ENCODE data around the gene KLHL24. TPM values are rescaled to one million over a fixed set of nuclear protein-coding genes. Genes with fewer than 3 reads are reported as not detected.
"Not testable (repeated sequence)": the region's sequence is repeated elsewhere in the genome, so short reads cannot be mapped to it uniquely, and the experiment has no call there.

KLHL24 gene, protein sequence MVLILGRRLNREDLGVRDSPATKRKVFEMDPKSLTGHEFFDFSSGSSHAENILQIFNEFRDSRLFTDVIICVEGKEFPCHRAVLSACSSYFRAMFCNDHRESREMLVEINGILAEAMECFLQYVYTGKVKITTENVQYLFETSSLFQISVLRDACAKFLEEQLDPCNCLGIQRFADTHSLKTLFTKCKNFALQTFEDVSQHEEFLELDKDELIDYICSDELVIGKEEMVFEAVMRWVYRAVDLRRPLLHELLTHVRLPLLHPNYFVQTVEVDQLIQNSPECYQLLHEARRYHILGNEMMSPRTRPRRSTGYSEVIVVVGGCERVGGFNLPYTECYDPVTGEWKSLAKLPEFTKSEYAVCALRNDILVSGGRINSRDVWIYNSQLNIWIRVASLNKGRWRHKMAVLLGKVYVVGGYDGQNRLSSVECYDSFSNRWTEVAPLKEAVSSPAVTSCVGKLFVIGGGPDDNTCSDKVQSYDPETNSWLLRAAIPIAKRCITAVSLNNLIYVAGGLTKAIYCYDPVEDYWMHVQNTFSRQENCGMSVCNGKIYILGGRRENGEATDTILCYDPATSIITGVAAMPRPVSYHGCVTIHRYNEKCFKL
- 100 to 1,000 TPM in 1 of 2 donors, 10 to 100 TPM in 1; 92.9 to 138 TPM for total RNA-seq
- long read RNA-seq, full-length matches to known transcripts, result 28 of 54 reads
- long read RNA-seq, partial matches to known transcripts, result 3 of 54 reads
- long read RNA-seq, other reads (novel, unspliced or antisense), result 23 of 54 reads

DNA sequence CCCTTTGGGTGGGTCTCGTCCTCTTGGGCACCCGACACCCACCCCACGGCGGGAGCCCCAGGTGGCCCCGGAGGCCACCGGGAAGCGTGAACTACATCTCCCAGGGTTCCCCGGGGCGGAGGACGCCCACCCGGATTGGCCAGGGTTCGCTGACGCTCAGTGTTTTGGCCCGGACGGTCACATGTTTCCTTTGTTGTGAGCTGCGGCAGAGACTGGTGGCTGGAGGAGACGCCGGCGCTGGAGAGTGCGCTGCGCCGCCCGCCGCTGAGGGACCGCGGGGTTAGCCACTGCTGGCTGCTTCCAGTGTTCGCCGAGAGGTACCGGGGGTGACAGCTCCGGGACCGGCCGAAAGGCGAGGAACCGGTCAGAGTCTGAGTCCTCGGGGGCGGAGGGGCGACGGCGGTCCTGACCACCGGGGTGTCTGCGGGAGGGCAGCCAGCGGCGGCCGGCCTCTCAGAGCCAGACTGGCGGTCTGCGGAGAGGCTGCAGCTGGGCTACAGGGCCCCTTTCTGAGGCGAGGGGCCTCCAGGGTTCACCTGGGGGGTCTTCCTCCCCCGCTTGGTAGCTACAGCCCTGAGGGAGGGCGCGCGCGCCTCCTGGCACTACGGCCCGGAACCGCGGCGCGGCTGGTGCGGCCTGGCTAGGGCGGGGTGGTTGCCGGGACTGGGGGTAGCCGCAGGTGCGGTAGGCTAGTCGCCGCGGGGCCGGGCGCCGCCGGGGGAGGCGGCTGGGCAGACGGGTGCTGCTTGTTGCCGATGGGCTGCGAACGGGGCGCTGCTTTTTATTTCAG lies at the start of gene KLHL24:
Gene KLHL24 (plus strand): TSS at position 193 of the 790 bp plus-strand sequence. CDS start 14,734 bp downstream, outside the sequence.
- intact Hi-C loops (cut with DNase I), result loop anchor here in 1 of 2 donors (10.0 kb wide), 1 partner anchor 131 kb away; no protein-coding TSS in a partner anchor
- peak; percentile 94 for DNase-seq
- ATAC-seq, result peak; percentile 92 to 95

DNA sequence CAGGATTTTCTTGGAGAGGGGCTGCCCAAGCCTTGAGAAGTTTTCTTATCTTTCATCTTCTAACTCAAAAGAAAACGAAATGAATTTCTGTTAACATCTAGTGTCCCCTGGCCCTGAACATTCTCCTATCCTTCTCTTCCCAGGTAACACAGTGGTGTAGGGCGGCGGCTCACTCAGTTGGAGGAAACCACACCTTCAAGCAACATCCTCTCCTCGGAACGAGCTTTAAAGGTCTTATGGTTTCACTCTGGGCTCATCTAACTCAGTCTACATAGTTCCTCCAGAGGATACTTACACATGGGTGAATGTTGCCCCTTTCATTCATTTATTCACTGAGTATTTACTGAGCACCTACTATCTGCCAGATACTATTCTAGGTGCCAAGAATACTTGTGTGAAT lies 48.9 kb upstream of the KLHL24 start:
- DNase-seq (no peak), ATAC-seq (no peak)
- intact Hi-C loops (cut with DNase I), result no loop called here

DNA sequence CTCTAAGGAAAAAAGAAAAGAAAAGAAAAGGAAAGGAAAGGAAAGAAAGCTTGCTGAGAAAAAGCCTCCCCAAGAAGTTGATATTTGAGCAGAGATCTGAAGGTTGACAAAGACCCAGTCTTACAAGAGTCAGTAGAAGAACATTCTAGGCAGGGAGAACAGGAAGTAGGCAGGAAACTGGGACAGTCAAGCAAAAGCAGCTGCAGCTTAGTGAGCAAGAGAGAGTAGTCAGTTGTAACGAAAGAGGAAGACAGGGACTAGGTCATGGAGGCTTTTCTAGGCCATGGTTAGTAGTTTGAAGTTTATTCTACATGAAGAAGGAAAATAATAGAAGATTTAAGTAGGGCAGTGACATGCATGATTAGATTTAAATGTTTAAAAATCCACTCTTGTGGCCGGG lies 48.1 kb upstream of the KLHL24 start:
- intact Hi-C loops (cut with DNase I), result no loop called here
- DNase-seq (no peak), ATAC-seq (no peak)

DNA sequence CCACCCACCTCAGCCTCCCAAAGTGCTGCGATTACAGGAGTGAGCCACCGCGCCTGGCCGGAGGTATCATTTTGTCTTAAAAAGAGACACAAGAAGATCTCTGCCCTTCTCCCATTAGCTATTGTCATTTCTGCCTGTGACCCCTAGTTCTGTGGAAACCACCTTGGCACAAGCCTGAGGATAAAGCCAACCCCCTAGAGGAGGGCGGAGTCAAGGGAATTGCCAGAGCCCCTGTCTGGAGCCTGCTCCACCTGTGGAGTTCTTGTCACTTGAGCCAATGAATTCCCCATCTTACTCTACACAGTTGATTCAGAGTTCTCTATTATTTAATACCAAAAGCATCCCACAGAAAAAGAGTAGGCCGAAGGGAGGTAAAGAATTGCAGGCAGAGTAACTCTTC lies 45.0 kb upstream of the KLHL24 start:
- intact Hi-C loops (cut with DNase I), result no loop called here
- DNase-seq, result no peak
- ATAC-seq, result no peak

DNA sequence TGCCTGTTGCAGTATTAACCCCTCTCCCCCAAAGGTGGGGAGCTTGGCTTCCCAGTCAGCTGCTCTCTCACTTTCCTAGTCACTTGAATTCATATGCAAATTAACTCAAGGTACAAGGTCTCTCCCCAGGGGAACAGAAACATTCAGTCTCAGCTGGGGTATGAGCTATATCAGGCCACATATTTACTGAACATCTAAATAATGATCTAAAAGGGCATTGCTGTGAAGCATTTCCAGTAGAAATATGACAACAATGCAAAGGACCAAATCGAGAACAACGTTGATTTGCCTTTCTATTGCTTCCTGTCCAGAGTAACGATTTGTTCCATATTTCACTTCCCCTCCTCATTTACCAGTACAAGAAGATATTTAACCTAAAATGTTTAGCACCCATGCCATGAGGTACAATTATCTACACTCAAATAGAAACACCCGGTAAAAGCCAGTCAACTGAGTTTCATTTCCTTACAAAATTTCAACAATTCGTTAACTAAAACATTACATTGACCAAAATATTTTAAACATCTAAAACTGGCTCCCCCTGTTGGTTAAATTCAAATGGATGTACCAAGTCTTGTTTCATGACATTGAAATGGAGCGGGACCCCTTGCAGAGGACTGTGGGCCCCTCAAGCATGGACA lies 43.4 kb upstream of the KLHL24 start:
- ATAC-seq (no peak), DNase-seq (no peak)
- intact Hi-C loops (cut with DNase I), result no loop called here

DNA sequence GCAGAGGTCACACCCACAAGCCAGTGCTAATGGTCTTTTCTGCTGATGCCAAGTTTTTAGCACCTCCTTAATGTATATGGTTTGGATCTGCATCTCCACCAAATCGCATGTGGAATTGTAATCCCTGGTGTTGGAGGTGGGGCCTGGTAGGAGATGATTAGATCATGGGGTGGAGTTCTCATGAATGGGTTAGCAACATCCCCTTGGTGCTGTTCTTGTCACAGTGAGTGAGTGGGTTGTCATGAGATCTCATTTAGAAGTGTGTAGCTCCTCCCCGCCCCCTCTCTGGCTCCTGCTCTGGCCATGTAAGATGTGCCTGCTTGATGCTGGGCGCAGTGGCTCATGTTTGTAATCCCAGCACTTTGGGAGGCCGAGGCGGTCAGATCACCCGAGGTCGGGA lies 42.6 kb upstream of the KLHL24 start:
- DNase-seq, result no peak
- intact Hi-C loops (cut with DNase I), result no loop called here
- ATAC-seq, result no peak

DNA sequence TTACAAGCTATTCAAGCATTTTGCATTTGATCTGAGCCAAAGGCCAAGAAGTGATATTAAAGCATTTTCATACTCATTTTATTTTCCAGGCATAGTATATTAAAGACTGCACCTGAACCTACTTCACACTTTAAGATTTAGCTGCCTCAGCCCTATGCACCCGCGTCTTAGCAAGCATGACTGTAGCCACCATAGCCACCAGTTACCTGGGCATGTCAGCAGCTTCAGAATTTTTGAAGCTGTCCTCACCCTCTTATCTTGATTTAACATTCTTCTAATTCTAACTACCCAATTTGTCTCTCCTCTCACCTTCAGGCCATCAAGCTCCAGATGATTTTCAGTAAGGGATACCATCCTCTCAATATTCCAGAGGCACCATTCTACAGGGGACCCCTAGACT lies 40.8 kb upstream of the KLHL24 start:
- DNase-seq, result no peak
- intact Hi-C loops (cut with DNase I), result no loop called here
- ATAC-seq, result no peak

DNA sequence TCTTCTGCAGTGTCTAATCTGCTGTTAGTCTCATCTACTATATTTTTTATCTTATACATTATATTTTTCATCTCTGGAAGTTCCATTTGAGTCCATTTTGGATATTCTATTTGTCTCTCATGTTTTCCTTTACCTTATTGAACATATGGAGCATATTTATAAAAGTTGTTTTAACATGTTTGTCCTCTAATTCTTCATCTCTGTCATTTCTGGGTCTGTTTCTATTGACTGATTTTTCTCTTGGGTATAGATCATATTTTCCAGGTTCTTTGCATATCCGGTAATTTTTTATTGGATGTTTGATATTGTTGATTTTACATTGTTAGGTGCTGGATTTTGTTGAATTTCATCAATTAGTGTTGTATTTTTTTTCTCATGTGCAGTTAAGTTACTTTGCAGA lies 37.5 kb upstream of the KLHL24 start:
- no peak for ATAC-seq
- intact Hi-C loops (cut with DNase I), result no loop called here
- no peak for DNase-seq

DNA sequence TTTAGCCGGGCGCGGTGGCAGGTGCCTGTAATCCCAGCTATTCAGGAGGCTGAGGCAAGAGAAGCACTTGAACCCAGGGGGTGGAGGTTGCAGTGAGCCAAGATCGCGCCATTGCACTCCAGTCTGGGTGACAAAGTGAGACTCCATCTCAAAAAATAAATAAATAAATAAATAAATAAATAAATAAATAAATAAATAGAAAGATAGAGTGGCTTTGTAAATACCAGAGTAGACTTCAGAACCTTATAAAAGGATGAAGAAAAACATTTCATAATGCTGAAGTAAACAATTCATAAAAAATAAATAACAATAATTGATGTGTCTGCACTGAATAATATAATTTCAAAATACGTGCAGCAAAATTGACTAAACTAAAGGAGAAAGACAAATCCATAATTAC lies 24.1 kb upstream of the KLHL24 start:
- ATAC-seq; DNase-seq; intact Hi-C loops (cut with DNase I): not testable (repeated sequence)

DNA sequence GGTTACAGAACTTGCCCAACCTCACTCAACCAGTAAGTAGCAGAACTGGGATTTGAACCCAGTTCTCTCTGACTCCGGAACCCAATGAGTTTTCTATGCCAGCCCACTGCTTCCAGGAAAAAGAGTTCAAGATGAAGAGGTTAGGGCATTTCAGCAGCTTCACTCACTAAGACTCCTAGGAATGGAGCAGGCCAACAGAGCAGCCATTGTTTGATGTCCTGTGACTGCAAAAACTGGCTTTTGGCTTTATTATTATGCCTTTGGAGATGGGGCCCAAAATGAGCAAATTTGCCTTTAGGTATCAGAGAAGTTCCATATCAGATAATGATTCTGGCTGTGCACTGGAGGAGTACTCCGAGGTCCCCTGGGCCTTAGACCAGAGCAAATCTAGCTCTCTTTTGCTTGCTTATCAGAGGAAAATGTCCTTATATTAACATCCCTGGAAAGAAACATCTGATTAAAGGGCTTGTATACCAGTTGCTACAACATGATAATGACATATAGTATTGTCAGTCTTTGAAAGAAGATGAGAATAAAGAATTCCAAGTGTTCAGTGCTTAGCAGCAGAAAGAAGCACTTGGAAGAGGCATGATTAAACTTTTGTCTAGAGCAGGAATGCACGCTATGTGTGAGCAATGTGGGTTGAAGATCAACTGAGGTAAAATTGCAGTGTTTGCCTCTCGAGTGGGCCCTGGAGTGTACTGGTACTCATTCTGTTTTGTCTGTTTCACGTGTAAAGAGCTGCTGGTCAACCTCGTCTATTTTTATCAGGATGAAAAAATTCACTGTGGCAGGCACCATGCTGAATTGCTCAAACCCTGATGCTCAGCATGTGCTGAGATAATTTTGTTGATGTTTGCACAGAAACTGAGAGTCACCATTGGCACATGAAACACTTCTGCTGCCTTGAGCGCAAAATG lies 21.8 kb upstream of the KLHL24 start:
- no peak for DNase-seq
- no peak for ATAC-seq
- intact Hi-C loops (cut with DNase I), result no loop called here

DNA sequence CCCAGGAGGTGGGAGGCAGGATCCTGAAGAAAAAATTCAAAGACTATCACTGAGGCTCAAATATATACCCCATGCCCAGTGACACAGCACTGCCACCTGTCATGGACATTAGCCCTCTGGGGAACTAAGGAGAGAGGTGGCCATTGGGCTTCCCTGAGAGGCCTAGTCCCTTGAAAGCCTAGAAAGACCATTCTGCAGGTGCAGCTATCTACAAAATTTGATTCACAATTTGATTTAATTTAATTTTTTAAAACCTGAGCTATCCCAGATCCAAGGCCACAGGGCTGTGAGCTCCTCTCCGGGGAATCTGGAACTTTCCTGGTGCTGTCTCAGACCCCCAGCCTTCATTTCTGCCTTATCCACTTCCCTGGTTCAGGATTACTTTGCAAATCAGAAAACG lies 16.9 kb upstream of the KLHL24 start:
- intact Hi-C loops (cut with DNase I), result no loop called here
- no peak for ATAC-seq
- DNase-seq, result no peak

DNA sequence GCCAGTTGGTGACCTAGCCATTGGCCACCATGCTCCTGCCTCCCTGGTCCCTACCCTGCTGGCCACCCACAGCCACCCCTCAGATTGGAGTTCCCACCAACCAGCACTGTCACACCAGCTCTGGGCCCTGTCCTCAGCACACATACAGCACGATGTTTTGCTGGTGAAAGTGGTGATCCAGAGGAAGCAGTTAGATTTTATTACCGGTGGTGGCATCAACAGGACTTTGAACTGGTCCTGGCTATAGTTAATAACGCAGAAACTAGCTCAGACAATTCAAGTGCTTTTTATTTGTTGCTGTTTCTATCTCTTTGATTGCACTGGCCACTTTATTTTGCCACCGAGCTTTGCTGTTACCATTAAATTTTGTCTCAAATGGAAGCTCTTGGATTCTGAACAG lies 16.4 kb upstream of the KLHL24 start:
- intact Hi-C loops (cut with DNase I), result no loop called here
- no peak for DNase-seq
- no peak for ATAC-seq

DNA sequence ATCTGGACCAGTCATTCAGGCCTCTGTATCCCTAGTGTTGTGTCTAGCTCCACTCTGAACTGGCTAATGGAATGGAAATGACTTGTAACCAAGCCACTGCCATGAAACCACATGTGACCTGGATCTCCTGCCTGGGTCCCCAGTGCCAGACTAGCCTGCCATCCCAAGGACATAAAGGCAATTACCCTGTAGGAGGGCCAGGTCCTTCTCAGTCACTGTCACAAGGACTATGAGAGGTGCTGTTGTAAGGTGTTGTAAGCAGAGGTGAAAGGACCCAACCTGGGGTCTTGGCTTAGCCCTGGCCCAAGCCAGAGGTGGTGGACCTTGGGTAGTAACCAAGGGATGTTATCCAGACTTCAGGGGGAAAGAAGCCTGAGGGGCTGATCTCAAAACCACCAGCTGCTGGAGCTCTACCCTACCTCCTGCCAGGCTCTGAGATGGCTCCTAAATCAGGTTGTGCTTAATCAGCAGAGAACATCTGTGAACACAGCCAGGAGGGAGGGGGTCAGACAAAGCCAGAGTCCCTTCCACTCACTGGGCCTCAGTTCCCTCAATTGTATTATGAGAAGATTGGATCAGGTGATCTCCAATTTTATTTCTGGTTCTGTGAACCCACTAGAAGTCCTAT lies 15.7 kb upstream of the KLHL24 start:
- DNase-seq, result no peak
- ATAC-seq, result no peak
- intact Hi-C loops (cut with DNase I), result no loop called here

DNA sequence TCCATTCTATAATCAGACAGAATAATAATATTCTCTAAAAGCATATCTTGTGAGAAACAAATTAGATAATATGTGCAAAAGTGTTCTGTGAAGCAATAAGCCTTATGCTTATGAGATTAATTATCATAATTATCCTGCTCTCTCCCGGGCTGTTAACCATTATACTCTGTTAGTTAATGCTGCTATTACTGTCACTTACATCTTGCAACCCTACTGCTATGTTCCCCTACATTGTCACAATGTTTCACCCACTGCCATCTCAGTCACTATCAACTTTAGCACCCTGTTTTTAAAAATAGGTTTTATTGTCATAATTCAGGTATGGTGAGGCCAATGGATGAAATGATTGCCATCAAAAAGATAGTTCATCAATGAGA lies 15.2 kb upstream of the KLHL24 start:
- ATAC-seq (no peak), DNase-seq (no peak)
- intact Hi-C loops (cut with DNase I), result no loop called here

DNA sequence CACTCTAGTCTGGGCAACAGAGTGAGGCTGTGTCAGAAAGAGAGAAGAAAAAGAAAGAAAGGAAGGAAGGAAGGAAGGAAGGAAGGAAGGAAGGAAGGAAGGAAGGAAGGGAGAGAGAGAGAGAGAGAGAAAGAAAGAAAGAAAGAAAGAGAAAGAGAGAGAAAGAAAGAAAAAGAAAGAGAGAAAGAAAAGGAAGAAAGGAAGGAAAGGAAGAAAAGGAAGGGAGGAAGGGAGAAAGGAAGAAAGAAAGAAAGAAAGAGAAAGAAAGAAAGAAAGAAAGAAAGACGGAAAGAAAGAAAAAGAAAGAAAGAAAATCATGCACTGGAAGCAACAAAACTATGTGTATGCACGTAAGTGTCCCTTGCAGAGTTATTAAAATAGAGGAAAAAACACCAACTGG lies 12.9 kb upstream of the KLHL24 start:
- DNase-seq; intact Hi-C loops (cut with DNase I); ATAC-seq: not testable (repeated sequence)

DNA sequence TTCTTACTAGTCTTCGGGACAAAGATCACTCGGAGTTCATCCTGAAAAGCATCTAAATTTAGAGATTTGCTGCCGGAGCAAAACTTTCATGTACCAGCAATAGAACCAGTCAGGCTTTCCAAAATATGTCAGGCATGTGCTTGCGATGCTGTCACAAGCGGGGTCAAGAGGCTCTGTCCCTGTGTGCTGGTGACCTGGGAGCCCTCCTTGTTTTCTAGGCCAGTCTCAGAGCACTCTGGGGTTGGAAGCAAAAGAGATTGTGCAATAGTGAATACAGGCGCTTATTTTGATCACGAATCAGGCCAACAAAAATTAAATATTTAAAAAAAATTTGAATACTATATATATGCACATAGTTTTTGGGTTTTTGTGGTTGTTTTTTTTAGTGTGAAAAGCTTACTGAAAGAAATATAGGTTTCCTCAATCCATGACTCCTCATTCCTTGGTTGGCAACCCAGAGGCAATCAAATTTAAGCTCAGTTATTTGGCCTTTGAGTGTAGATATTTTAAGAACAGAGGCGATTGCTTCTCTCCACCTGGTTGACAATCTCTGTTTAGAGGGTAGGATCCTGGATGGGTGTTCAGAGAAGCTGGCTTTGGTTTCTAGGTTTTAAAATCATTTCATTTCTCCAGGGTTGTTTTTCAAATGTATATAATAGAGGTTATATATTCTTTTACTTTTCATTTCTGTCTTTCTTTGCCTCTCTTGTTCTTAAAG lies 8.4 kb upstream of the KLHL24 start:
- DNase-seq, result peak; percentile 65
- peak; percentile 90 to 92 for ATAC-seq
- intact Hi-C loops (cut with DNase I), result no loop called here

Data from left cardiac atrium (tissue), 4 donors.